ENCODE data around the gene FHOD3.

DNA sequence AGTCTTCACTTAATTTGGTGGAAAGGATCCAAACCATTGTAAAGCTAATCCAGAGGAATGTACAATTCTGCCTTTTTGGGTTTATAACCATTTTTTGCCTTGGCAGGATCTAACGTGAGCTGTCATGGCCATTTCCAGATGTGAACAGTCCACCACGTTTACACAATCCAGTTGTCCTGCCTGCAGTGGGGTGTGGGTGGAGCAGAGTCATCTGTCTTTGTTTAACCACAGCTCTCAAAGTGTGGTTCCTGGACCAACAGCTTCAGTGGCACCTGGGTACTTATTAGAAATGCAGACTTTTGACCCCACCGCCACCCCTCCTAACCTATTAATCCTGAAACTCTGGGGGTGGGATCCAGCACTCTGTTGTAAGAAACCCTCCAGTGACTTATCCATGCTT lies 35.9 kb downstream of the FHOD3 start:
- no peak for TF ChIP-seq EZH2 (IDR thresholded peaks at IDR 0.05; ENCODE audit: borderline replicate concordance, low read depth, low read length, poor library complexity, severe bottlenecking)
- TF ChIP-seq, protein P1, sequence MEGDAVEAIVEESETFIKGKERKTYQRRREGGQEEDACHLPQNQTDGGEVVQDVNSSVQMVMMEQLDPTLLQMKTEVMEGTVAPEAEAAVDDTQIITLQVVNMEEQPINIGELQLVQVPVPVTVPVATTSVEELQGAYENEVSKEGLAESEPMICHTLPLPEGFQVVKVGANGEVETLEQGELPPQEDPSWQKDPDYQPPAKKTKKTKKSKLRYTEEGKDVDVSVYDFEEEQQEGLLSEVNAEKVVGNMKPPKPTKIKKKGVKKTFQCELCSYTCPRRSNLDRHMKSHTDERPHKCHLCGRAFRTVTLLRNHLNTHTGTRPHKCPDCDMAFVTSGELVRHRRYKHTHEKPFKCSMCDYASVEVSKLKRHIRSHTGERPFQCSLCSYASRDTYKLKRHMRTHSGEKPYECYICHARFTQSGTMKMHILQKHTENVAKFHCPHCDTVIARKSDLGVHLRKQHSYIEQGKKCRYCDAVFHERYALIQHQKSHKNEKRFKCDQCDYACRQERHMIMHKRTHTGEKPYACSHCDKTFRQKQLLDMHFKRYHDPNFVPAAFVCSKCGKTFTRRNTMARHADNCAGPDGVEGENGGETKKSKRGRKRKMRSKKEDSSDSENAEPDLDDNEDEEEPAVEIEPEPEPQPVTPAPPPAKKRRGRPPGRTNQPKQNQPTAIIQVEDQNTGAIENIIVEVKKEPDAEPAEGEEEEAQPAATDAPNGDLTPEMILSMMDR (conservative IDR thresholded peaks at IDR 0.05; ENCODE audit: low read depth, low read length) = no peak

Measured in A673 (cell line).